HG02610 (cell line): ENCODE data around the gene SOX18.

Experiments
- ATAC-seq: cut with Tn5 transposase; IDR thresholded peaks from one replicate; pipeline ENCODE4 v1.9.1; 2021; ENCODE audit warnings: mild to moderate bottlenecking, moderate library complexity; ENCODE audit not compliant: unreplicated experiment

Gene SOX18

DNA sequence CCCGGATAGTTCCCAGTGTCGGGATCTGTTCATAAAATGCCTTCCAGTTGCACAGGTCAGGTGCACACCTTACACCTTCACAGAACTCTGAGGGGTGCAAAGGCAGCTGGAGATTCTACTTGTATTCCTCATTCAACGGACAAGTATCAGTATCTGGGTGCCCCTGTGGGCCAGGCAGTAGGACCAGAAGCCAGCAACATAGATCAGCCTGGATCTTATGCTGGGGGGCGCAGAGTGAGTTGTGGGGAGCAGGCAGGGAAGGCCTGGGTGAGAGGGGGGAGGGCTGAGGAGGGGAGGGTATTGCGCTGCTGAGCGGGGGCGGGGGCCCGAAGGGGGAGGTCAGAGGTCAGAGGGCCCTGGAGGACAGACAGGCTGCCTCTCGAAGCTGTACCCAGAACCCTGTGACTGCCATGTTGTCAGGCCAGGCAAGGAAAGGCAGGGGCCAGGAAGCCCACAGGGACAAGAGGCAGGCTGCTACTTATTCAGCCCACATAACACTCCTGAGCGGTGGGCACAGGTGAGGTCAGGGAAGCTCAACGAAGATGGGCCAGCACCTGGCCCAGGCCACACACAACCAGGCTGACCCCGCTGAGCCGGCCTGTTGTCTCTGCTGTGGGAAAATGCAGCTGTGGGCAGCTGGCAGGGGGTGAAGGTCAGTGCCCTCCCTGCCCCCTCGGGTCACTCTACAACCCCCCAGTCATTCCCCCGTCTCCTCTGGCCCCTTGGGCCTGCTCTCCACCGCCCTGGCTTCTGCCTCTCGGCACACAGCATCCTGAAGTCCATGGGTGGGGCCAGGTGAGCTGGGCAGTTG is 31.6 kb upstream of the SOX18 start:
- ATAC-seq: no peak

DNA sequence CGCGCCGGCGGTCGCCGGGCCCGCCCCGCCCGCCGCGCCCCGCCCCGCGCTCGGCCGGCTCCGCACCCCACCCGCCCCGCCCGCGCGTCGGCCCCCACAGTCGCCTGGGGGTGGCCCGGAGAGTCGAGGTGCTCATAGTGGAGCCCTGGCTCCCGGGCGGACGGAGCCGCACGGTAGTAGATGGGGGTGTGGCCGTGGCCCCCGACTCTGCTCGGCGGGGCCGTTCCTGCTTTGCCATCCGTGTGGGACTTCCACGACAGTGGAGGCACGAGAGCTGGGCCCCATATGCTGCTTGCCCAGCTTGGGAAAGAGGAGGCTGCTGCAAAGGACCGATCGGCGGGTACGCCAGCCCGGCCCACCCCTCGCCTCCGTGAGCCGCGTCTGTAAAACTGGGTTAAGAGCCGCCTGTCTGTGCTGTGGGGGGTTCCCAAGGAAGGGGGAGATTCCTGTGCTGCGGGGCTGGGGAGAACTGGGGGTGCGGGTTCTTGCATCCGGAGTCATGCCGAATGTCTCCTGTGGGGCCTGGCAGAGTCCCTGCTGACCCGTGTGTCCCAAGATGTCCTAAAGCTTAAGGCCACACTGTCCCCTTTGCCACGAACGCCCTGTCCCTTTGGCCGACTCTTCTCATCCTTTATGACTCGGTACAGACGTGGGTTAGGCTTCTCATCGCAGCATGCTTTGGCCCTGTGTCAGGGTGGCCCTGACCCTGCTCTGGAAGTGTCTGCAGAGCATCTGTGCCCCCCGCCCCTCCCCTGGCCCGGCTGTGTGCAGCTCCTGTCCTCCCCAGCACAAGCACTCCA is 30.8 kb upstream of the SOX18 start, which contains the start of gene OPRL1:
OPRL1 (plus strand) TSS at position 70 of the 800 bp plus-strand sequence. CDS start 12,639 bp downstream, outside the sequence.
- no peak for ATAC-seq

DNA sequence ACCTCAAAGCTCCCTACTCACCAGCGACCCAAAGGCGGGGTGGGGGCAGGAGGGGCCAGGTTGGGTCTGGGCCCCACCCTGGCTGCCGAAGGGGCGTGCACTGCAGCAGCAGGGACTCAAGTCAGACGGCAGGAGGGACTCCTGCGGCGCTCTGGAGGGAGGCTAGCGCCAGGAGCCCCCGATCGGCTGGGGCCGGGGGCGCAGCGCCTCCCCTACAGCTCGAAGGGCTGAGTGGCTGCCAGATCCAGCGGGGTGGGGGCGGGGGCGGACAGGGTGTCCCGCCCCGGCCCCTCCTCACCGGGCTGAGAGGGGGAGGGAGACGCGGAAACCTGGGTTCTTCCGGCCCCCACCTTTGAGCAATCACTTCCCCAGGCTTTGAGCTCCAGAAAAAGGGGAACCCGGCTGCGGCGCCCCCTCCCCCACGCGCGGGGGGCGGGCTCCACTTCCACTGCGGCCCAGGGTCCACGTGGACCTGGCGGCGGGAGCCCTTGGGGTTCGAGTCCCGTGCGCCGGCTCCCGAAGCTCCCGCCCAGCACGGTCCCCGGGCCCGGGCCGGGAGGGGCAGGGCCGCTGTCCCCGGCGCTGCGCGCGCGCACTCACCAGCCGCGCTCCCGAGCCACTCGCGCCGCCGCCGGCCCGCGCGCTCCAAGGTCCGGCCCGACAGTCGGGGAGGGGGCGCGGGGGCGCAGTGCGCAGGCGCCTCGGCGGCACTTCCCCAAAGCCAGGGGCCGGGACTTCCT is 30.0 kb upstream of the SOX18 start, which contains the start of gene RGS19:
RGS19 (minus strand) TSS at position 246 of the 740 bp plus-strand sequence. CDS start 2,632 bp downstream, outside the sequence.
- ATAC-seq: peak; percentile 32

DNA sequence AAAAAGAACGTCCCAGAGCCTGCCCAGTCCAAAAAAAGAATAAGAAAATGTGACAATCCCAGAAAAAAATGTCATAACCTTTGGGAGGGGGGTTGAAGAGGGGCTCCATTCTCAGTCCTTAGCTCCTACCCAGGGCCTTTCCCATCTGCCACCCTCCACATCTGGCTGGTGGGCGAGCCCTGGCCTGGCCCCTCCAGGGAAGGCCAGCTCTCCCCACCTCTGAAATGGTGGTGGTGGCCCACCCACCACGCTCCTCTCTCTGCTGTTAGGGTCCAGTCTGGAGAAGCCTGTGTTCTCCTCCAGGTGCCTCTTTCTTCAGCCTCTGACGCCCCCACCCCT is 29.5 kb upstream of the SOX18 start:
- no peak for ATAC-seq

DNA sequence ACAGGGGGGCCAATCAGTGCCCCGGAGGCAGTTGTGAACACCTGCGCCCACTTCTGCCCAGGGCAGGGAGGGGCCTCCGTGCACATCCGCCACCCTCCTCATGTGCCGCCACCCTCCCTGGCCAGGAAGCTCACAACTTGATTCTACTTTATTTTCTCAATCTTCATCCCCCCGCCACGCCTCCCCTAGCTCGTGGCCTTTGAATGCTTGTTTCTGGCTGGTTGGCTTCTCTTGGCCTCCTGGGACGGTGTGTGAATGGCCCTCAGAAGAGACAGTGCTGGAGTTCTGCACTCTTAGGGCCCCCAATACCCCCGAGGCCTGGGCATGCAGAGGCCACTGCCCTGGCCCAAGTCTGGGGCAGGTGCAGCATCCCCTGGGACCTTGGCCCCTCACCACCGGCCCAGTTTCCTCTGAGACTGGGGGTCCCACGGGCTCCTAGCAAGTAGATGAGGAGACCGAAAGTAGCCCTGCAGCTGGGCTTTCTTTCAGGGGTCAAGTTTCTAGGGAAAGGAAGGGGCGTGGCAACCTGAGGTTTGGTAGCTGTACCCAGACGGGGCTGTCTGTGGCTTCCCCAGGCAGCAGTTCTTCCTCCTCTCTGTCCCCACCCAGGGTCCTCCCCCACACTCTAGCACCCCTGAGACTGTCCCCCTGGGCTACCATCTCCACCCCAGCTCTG is 28.6 kb upstream of the SOX18 start:
- no peak for ATAC-seq

DNA sequence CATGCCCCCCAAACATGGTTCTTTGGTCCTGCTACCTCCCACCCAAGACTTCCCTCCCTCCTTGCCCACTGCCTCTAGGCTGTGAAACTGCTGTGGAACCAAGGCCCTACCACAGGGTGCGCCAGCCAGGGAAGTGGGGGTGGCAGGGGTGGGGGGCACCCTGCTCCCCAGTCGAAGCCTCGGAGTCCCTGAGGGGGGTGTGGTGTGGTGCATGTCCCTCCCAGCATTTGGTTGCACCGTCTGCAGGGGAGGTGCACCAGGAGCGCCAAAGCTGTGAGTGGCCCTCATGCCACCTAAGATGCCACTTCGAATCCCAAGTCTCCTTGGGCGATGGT is 28.1 kb upstream of the SOX18 start:
- no peak for ATAC-seq

DNA sequence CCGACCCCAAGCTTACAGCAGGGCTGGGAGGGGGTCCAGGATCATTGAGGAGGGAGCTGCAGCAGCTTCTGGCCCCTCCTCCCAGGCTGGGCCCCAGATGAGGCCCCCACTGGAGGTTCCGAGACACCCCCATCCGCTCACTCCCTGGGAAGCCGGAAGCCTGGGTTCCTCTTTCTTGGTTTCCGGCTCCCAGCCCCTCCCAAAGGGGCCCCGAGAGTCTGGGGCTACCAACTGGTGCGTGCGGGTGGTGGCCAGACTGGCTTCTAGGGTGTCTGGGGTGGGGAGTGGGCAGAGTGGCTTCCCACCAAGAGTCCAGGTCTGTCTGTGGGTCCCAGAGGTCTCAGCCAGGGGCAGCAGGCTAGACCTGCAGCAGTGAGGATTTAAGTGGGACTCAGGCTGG is 27.7 kb upstream of the SOX18 start:
- peak; percentile 37 for ATAC-seq

DNA sequence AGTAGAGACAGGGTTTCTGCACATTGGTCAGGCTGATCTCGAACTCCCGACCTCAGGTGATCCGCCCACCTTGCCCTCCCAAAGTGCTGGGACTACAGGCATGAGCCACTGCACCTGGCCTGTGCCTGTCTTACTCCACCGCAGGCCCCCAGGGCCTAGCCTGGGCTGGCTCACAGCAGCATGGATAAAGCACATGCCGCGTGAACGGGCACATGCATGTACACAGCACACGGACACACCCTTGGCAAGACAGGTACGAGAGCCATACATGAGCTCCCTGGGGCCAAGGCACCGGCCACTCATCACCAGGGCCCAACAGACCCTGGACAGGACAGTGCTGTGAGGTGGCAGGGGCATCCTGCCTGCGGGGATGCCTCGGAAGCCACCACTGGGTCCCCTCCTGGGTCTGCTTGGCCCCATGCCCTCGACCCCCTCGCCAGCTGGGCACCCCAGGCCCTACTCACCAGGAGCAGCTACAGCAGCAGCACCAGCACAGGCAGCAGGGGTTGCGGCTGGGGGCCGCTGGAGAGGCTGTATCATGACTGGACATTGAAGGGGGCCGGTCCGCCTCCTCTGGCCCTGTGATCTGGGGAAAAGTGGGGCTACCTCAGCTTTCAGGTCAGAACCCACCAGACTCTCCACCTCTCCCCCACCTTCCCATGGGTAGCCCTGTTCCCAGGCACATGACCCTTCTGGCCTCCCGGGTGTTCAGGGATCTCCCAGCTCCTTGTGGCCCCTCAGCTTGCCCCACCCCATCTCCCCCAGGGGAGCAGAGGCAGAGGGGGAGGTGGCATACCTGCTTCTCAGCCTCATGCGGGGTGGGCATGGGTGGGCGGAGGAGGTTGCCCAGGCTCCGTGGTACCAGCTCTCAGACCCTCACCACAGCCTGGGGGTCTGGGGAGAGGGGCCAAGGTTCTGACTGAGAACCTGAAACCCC is 26.9 kb upstream of the SOX18 start:
- ATAC-seq: no peak

DNA sequence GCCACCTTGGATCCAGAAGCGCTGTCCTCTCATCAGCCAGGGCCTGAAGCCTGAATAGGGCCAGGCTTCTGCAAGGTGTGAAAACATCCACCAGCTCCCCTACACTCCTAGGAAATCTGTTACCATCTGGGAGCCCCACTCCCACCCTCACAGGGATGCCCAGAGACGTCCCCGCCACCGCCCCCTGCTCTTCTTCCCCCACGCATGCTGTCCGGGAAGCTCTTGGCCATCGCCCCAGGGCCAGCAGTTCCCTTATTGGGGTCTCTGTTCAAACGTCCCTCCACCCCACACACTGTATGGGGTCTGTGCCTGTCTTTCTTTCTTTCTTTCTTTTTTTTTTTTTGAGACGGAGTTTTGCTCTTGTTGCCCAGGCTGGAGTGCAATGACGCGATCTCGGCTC is 26.1 kb upstream of the SOX18 start:
- no peak for ATAC-seq

DNA sequence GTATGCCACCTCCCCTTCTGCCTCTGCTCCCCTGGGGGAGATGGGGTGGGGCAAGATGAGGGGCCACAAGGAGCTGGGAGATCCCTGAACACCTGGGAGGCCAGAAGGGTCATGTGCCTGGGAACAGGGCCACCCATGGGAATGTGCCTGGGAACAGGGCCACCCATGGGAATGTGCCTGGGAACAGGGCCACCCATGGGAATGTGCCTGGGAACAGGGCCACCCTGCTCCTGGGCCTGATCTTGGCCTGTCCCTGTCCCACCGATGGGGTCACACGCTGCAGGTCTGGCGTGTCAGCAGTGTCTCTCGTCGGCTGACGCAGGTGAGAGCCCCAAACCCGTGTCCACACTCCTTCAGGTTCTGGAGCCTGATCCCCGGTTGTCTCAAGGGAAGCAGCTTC is 25.5 kb upstream of the SOX18 start:
- no peak for ATAC-seq

DNA sequence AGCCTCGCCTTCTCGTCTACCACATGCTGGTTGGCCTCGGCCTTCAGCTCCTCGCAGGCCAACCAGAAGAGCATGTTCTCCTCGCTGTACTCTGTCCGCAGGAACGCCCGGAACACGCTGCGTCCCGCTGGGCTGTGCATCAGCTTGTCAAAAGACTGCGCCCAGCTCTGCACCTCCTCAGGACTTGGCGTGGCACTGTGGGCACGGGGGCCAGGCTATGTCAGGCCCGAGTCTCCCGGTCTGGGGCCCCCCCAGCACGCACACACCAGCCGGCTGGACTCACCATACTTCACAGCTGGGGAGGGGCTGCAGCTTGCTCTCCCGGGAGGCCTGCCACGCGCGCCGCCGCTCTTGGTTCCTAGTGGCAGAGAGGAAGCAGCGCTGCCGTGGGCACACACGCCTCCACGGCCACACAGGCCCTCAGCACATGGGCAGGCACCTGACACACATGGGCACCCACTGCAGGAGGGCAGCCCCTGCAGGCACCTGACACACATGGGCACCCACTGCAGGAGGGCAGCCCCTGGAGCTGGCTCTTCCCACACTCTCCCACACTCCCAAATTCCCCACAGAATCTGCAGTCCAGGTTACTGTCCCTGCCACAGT is 24.8 kb upstream of the SOX18 start:
- no peak for ATAC-seq

DNA sequence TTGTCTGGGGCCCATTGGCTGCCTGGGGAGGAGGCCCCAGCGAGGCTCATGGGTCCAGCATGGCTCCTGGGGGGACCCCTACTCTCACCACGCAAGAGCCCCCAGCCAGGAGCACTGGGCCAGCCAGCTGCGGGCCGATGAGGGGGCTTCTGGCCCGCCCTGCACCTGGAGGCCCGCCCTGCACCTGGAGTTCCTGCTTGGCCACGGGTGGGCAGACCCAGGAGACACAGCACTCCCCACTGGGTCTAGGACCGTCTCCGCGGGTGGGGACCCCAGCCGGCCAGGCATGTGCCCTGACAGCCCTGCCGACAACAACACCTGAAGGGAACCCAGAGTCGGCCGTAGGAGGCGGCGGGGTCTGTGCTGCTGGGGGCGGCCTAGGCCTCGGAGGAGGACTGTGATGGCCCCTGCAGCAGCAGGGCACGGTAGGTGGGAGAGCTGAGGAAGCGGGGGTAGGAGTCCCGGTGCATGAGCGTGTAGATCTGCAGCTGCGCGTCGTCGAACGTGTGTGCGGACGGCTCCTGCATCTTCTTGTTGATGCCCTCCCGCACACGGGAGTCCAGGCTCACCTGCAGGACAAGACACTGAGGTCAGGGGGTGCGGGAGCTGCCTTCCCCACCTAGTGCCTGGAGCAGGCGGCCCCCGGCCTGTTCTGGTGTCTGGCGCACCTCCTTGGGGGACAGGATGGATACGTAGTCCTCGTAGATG is 24.2 kb upstream of the SOX18 start:
- ATAC-seq: no peak

DNA sequence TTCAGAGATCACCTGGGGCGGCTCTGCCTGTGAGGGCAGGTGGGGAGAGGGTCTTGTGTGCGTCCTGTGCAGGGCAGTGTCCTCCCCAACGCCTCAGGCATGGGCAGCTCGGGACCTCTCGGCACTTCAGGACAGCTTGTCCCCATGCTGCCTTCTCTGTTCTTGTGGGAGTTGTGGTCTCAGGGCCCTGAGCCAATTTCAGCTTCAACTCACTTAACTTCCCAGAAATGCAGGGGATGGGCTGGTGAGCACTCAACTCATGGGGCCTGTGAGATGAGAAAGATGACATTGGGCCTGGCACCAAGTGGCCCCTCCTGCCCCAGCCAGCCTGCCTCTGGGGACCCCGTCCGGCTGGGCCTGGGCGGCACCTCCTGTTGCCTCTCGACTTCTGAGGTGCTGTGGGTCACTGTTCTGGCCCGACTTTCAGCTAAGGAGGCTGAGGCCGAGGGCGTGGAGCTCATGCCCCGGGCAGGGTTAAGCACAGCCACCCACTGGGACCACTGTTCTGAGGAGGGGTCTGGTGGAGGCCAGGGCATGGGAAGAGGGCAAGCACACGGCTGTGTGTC is 23.1 kb upstream of the SOX18 start:
- ATAC-seq: no peak

DNA sequence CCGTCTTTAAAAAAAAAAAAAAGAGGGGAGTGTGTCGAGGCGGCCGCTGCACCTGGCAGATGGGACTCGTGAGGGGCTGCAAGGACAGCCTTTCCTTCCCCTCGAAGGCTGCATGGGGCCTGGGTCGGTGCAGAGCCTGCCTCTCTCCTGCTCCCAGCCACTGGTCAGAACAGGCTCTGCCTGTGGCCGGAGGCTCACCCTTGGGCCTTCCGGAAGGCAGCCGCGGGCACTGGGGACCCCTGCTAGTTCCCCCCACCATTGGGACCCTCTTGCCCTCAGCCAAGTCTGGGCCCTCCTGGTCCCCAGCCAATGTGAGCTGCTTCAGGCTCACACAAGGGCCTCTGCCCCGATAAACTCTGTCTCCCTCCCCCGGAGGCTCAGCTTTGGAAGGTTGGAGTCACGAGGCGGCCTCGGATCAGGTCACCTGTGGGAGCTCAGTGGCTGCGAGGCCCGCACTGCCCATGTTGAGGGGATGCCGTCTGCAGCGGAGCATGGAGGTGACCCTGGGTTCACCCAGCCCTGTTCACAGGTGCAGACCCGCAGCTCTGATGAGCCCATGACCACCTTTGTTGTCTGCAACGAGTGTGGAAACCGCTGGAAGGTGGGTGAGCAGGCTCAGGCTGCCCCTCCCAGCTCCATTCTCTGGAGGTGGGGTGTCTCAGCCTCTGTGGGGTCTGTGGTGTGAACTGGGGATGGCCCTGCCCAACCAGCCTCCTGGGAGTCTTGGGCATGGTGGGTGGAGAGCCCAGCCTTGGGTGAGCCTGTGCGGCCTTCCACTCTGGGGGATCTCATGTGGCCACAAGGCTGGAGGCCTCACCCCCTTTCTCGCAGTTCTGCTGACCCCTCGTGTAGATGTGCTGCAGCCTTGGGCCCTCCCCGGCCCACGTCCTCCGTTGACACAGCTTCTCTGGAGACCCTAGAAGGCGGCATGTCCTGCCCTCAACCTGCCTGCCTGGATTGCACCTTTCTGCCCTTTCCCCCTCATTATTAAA is 22.2 kb upstream of the SOX18 start:
- no peak for ATAC-seq

DNA sequence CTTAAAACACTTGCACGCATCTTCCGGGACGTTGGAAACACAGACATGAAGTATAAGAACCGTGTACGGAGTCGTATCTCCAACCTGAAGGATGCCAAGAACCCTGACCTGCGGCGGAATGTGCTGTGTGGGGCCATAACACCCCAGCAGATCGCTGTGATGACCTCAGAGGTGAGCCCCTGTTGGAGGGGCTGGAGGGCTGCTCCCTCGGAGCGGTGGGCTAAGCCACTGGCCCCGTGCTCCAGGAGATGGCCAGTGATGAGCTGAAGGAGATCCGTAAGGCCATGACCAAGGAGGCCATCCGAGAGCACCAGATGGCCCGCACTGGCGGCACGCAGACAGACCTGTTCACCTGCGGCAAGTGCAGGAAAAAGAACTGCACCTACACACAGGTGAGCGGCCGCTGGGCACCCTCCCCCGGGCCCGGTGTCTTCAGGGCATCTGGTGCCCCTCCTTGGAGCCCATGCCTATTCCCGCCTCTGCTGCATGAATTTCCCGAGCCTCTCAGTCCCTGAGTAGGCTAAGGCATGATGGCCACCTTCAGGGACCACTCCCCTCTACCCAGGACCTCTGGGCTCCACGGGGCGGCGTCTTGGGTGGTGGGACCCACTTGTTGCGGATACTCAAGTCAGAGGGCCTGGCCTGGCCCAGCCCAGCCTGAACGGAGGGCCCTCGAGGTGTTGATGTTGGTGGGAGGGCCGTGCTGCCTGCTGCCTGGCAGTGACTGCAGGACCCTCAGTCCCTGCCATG is 21.0 kb upstream of the SOX18 start:
- no peak for ATAC-seq

DNA sequence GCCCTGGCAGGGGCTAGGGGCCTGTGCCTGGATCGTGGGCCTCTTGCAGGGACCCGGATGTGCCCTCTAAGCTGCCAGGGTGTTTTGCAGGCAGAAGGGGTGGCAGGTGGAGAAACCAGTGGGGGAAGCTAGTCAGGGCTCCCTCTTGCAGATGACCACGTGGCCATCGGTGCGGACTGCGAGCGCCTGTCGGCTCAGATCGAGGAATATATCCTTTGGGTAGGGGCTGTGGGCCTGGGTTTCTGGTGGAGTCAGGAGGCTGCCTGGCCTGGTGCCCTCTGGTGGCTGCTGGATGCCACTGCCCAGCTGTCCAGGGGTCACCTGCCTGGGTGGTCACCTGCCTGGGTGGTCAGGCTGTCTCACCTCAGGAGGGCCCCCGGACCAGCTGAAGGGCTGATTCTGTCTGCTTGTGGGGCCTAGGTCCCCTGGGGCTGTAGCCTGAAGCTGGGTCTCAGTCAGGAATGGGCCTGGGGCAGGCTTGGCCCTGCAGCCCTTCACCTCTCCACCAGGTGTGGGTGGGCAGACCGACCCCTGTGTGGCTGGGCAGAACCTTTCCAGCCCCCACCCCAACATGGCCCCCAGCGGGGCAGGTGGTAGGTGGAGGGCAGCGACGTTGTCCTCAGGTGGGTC is 20.3 kb upstream of the SOX18 start:
- ATAC-seq: no peak
